A673 (cell line): ENCODE results near the gene TBP. TPM values are rescaled to one million over a fixed set of nuclear protein-coding genes. Genes with fewer than 3 reads are reported as not detected.

Experiments
- BruUV-seq: library from RNA; stranded (reverse); fragments of 400-500 nt; replicated peaks from 2 replicates; lab custom pipeline; 2021; lab: Mats Ljungman, UMichigan
- CTCF ChIA-PET: fragments of 300-600 bp; sonication (Branson Sonifier 250); formaldehyde crosslinking; loops from one replicate; lab custom pipeline; 2022; ENCODE audit warnings: antibody characterized with exemption; lab: Charles Lee
- POLR2A ChIA-PET: fragments of 300-600 bp; sonication (Branson Sonifier 250); formaldehyde crosslinking; loops from one replicate; lab custom pipeline; 2022; ENCODE audit warnings: antibody characterized with exemption; ENCODE audit not compliant: low non-redundant PET; lab: Charles Lee
- DNase-seq: peaks from one replicate; pipeline ENCODE4 v3.0.0-alpha.2; 2015; ENCODE audit warnings: low spot score
- H3K27ac ChIP-seq: fragments of 200-600 bp; sonication (generic); 2 replicates; pipeline ENCODE4 v1.5.1; 2016; ENCODE audit warnings: mixed run types, low read depth, mild to moderate bottlenecking, mixed read lengths, antibody characterized with exemption, low read length; ENCODE audit not compliant: poor library complexity, severe bottlenecking
- H3K27me3 ChIP-seq: fragments of 200-600 bp; sonication (generic); replicated peaks from 2 replicates; pipeline ENCODE4 v1.6.1; 2017; ENCODE audit warnings: mixed run types, low read depth, mild to moderate bottlenecking, mixed read lengths, antibody characterized with exemption, low read length; ENCODE audit not compliant: insufficient read depth, poor library complexity
- H3K36me3 ChIP-seq: fragments of 200-600 bp; sonication (generic); 2 replicates; pipeline ENCODE4 v1.6.1; 2016; ENCODE audit warnings: mixed run types, mild to moderate bottlenecking, mixed read lengths, antibody characterized with exemption, low read length; ENCODE audit not compliant: insufficient read depth, poor library complexity, severe bottlenecking
- H3K4me1 ChIP-seq: fragments of 200-600 bp; sonication (generic); 2 replicates; pipeline ENCODE4 v1.6.1; 2017; ENCODE audit warnings: mixed run types, mild to moderate bottlenecking, mixed read lengths, antibody characterized with exemption, low read length; ENCODE audit not compliant: insufficient read depth, poor library complexity, severe bottlenecking
- H3K4me3 ChIP-seq: fragments of 200-600 bp; sonication (generic); 2 replicates; pipeline ENCODE4 v1.5.1; 2016; ENCODE audit warnings: low read depth, mixed run types, mild to moderate bottlenecking, mixed read lengths, low read length; ENCODE audit not compliant: poor library complexity, severe bottlenecking
- H3K9me3 ChIP-seq: fragments of 200-600 bp; sonication (generic); 2 replicates; pipeline ENCODE4 v1.6.1; 2016; ENCODE audit warnings: mixed run types, low read depth, mild to moderate bottlenecking, mixed read lengths, antibody characterized with exemption, low read length; ENCODE audit not compliant: poor library complexity, severe bottlenecking
- CTCF ChIP-seq: fragments of 300-800, 200-600 bp; sonication (generic); conservative IDR thresholded peaks from 2 replicates; pipeline ENCODE4 v1.5.1; 2017; ENCODE audit warnings: low read depth, mild to moderate bottlenecking, antibody characterized with exemption, low read length, moderate library complexity, mixed read lengths
- EZH2 ChIP-seq: fragments of 200-600 bp; sonication (generic); IDR thresholded peaks from 2 replicates; pipeline ENCODE4 v1.6.1; 2017; ENCODE audit warnings: borderline replicate concordance, low read depth, mild to moderate bottlenecking, mixed read lengths, antibody characterized with exemption, low read length; ENCODE audit not compliant: poor library complexity, severe bottlenecking
- intact Hi-C: fragments of 100-400 bp; cut with micrococcal nuclease; formaldehyde crosslinking; loops from one replicate; pipeline ENCODE4 v1.10.0; 2022; ENCODE audit not compliant: unreplicated experiment
- total RNA-seq: library from RNA; stranded (reverse); gene quantifications from 2 replicates; pipeline ENCODE4 v1.2.3, GENCODE V29; 2021

Gene TBP
- total RNA-seq, 1 experiment from 2014 or later: 23.7 TPM

- BruUV-seq: no TSS peak
- intact Hi-C loops: no loop called here
- CTCF ChIA-PET: interaction anchor here (0.5 kb wide), 1 partner anchor 22 kb away, joined by 3 read pairs; no protein-coding TSS in a partner anchor
Observed at GRCh38 chr6:170553534-170554012, 596 bp upstream of the TBP start.

GRCh38 chr6:170554796-170555137, 598 bp downstream of the TBP start:
- intact Hi-C loops: no loop called here
- H3K27ac ChIP-seq: peak overlapping the region; percentile 94

More at GRCh38 chr6:170553534-170554012, 596 bp upstream of the TBP start:
- H3K36me3 ChIP-seq: peaks cover 27% of the 10 kb centered on the region
- H3K9me3 ChIP-seq: no peaks in the 10 kb centered on the region
- H3K27ac ChIP-seq: peak overlapping the region; percentile 94
- POLR2A ChIA-PET: no interaction called here
- no peaks in the 10 kb centered on the region for H3K27me3 ChIP-seq
- H3K4me3 ChIP-seq: peak overlapping the region; percentile 60
- peaks cover 33% of the 10 kb centered on the region for H3K4me1 ChIP-seq
- TF ChIP-seq EZH2: no peak
- TF ChIP-seq CTCF: no peak
- no peak for DNase-seq

GRCh38 chr6:170555305-170555704, 1.1 kb downstream of the TBP start:
- TF ChIP-seq EZH2 (no peak), CTCF (no peak)
- no TSS peak for BruUV-seq
- DNase-seq: no peak
- CTCF ChIA-PET: no interaction called here
- POLR2A ChIA-PET: no interaction called here
- H3K27me3 ChIP-seq: no peaks in the 10 kb centered on the region
- peaks cover 17% of the 10 kb centered on the region for H3K36me3 ChIP-seq
- peak overlapping the region; percentile 60 for H3K4me3 ChIP-seq
- intact Hi-C loops: no loop called here
- no peaks in the 10 kb centered on the region for H3K9me3 ChIP-seq
- peaks cover 25% of the 10 kb centered on the region for H3K4me1 ChIP-seq
- H3K27ac ChIP-seq: peak overlapping the region; percentile 94

More at GRCh38 chr6:170554796-170555137, 598 bp downstream of the TBP start:
- peaks cover 30% of the 10 kb centered on the region for H3K4me1 ChIP-seq
- no peak for TF ChIP-seq CTCF
- no peak for TF ChIP-seq EZH2
- POLR2A ChIA-PET: no interaction called here
- DNase-seq: no peak
- CTCF ChIA-PET: no interaction called here
- H3K9me3 ChIP-seq: no peaks in the 10 kb centered on the region
- H3K4me3 ChIP-seq: peak overlapping the region; percentile 60
- peaks cover 22% of the 10 kb centered on the region for H3K36me3 ChIP-seq
- no peaks in the 10 kb centered on the region for H3K27me3 ChIP-seq
- BruUV-seq: TSS peak; percentile 54
